Pulmonary artery endothelial cell (primary cell): ENCODE data around the gene ITLN1. TPM values are rescaled to one million over a fixed set of nuclear protein-coding genes. Genes with fewer than 3 reads are reported as not detected.
"Not testable (repeated sequence)": the region's sequence is repeated elsewhere in the genome, so short reads cannot be mapped to it uniquely, and the experiment has no call there.

Experiments
- DNase-seq: peaks from one replicate; pipeline ENCODE4 v3.0.0-alpha.2; 2011; ENCODE audit warnings: low read depth, low spot score
- total RNA-seq: library from RNA; depleted of rRNA; stranded (reverse); fragments of >200 nt; gene quantifications from 2 replicates; pipeline ENCODE4 v1.2.3, GENCODE V29; 2014

The ITLN1 gene
- total RNA-seq, result 0.32 TPM in 1 of 2 replicates, not detected in the other

- DNase-seq, result no peak
Observed at GRCh38 chr1:160885042-160885441, at the start of gene ITLN1. ITLN1 (minus strand) TSS chr1:160885180; CDS start chr1:160884877, 303 bp downstream.

- DNase-seq, result not testable (repeated sequence)
Observed at GRCh38 chr1:160933305-160933704, 48.3 kb upstream of the ITLN1 start.

GRCh38 chr1:160925652-160926244, 40.8 kb upstream of the ITLN1 start:
- DNase-seq, result no peak

GRCh38 chr1:160924791-160925651, 40.0 kb upstream of the ITLN1 start:
- DNase-seq, result no peak

GRCh38 chr1:160916666-160917065, 31.7 kb upstream of the ITLN1 start:
- no peak for DNase-seq

- not testable (repeated sequence) for DNase-seq
Observed at GRCh38 chr1:160913229-160913628, 28.2 kb upstream of the ITLN1 start.

GRCh38 chr1:160911925-160912324, 26.9 kb upstream of the ITLN1 start:
- DNase-seq, result no peak

GRCh38 chr1:160911441-160911840, 26.5 kb upstream of the ITLN1 start:
- peak; percentile 30 for DNase-seq

GRCh38 chr1:160910170-160910750, 25.3 kb upstream of the ITLN1 start:
- no peak for DNase-seq

- DNase-seq, result no peak
Observed at GRCh38 chr1:160907976-160908375, 23.0 kb upstream of the ITLN1 start.

GRCh38 chr1:160905617-160905989, 20.6 kb upstream of the ITLN1 start:
- no peak for DNase-seq

- DNase-seq, result no peak
Observed at GRCh38 chr1:160904783-160905616, 20.0 kb upstream of the ITLN1 start.

GRCh38 chr1:160902251-160902650, 17.3 kb upstream of the ITLN1 start:
- DNase-seq, result not testable (repeated sequence)

GRCh38 chr1:160901768-160902167, 16.8 kb upstream of the ITLN1 start:
- no peak for DNase-seq

- not testable (repeated sequence) for DNase-seq
Observed at GRCh38 chr1:160900683-160901082, 15.7 kb upstream of the ITLN1 start.

- not testable (repeated sequence) for DNase-seq
Observed at GRCh38 chr1:160894368-160895135, 9.6 kb upstream of the ITLN1 start.

GRCh38 chr1:160891474-160891873, 6.5 kb upstream of the ITLN1 start:
- no peak for DNase-seq

- DNase-seq, result no peak
Observed at GRCh38 chr1:160888926-160889325, 3.9 kb upstream of the ITLN1 start.

GRCh38 chr1:160887071-160887470, 2.1 kb upstream of the ITLN1 start:
- no peak for DNase-seq

GRCh38 chr1:160884579-160884978, 401 bp downstream of the ITLN1 start:
- DNase-seq, result no peak
